GM19099 (cell line): ENCODE measurements around the gene CFAP46.

Experiments
- POLR2A ChIP-seq: IDR thresholded peaks from 3 replicates; pipeline ENCODE4 v1.6.1; 2011; ENCODE audit warnings: low read depth; ENCODE audit not compliant: insufficient read length; ENCODE audit errors: extremely low read depth

CFAP46 gene

GRCh38 chr10:132770061-132771021 lies 172.0 kb downstream of the CFAP46 start:
- TF ChIP-seq POLR2A: no peak

GRCh38 chr10:132768346-132769248 lies 173.8 kb downstream of the CFAP46 start:
- TF ChIP-seq POLR2A: no peak

- no peak for TF ChIP-seq POLR2A
Measured at GRCh38 chr10:132766291-132766690, 176.1 kb downstream of the CFAP46 start.

GRCh38 chr10:132765435-132765834 lies 176.9 kb downstream of the CFAP46 start:
- TF ChIP-seq POLR2A: no peak

GRCh38 chr10:132764108-132764507 lies 178.3 kb downstream of the CFAP46 start:
- no peak for TF ChIP-seq POLR2A

- TF ChIP-seq POLR2A: no peak
Measured at GRCh38 chr10:132763545-132763944, 178.8 kb downstream of the CFAP46 start.

- TF ChIP-seq POLR2A: no peak
Measured at GRCh38 chr10:132762267-132762666, 180.1 kb downstream of the CFAP46 start.

GRCh38 chr10:132761395-132762060 lies 180.8 kb downstream of the CFAP46 start:
- TF ChIP-seq POLR2A: no peak

- TF ChIP-seq POLR2A: no peak
Measured at GRCh38 chr10:132758865-132759264, 183.5 kb downstream of the CFAP46 start.
